Hippocampal formation (tissue), 2 donors: Measurements from ENCODE around the gene KCNMA1.
"Not testable (repeated sequence)": the region's sequence is repeated elsewhere in the genome, so short reads cannot be mapped to it uniquely, and the experiment has no call there.

Experiments
- DNase-seq, 2 donors: peaks; one replicate each; lab custom pipeline; 2025; lab: John Stamatoyannopoulos, UW

The KCNMA1 gene

DNA sequence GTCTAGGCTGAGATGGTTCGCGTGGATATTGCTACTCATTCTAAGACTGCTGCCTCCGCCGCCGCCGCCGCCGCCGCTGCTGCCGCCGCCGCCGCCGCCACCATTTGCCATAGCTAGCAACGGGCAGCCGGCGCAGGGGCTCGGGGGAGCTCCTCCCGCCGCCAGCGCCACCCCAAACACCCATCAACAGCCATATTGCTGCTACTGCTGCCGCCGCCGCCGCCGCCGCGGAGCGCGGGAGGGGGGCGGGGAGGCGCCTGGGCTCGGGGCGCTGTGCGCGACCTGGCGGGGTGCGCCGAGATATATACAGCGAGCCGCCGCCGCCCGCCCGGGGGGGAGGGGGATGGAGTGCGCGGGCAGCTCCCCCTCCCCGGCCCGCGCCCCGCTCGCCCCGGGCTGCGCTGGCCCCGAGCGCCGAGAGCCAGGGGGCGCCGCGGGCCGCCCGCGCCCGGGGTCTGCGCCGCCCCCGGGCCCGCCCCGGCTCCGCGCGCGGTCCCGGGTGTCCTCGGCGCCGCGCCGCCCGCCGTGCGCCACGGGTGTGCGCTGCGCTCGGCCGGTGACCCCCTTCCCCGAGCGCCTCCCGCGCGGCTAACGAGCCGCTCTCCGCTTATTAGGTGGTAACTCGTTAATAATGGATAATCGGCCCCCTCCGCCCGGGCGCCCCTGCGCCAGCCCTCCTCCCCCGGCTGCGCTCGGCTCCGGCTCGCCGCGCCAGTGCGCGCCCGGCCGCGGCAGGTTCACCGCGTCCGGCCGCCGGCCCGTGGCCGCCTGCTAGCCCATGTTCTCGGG is at the start of gene KCNMA1:
Gene KCNMA1, minus strand, starts transcription at position 277 of the 789 bp plus-strand sequence.
- DNase-seq, result peak; percentile 32 to 48

DNA sequence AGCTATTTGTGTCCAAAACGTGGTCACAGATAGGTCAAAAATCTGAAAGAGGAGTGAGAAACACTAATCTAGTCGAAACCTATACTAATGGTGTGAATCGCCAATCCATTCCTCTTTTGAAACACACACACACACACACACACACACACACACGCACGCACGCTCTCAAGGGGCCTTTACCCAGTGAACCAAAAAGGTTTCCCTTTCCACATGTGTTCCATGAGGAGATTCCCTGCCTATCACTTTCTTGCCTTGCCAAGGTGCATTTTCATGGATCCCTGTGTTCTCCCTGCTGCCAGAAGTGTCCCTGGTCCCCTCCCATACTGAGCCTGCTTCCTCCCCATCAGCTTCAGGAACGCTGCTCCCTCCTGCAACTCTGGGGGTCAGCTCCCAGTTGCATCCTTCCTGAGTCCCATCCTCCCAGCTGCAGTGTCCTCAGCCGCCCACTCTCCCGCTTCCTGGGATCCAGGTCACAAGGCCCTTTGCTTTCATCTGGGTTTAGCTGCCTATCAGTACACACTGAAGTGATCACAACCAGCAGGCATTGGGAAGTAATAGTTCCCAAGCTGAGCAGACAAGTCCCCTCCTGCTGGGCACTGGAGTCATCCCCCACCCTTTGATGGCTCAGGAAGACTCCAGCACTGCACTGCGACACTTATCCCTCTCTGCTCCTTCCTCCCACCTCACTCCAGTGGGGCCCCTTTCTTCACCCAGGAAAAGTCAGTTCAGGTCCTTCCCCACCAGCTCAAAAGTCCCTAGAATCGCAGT is 49.2 kb upstream of the KCNMA1 start:
- DNase-seq, result no peak

DNA sequence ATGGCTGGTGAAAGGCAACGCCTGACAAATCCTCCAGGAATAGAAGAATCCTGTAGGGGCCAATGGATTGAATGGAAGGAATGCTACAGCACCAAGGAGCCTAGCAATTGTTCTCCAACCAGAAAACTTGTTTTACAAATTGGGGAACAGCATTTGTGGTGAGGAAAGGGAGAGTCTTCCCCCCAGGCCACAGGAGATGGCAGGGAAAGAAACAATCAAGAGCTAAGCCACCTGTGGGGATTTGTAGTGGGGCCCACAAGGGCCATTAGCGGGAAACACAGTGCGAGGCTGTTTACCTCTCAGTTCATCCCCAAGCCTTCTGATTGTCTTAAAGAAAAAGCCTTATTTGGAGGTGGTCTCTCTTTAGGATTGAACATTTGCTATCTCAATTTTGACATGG is 48.5 kb upstream of the KCNMA1 start:
- no peak for DNase-seq

- no peak for DNase-seq
Measured at GRCh38 chr10:77685432-77685831, 47.8 kb upstream of the KCNMA1 start.

DNA sequence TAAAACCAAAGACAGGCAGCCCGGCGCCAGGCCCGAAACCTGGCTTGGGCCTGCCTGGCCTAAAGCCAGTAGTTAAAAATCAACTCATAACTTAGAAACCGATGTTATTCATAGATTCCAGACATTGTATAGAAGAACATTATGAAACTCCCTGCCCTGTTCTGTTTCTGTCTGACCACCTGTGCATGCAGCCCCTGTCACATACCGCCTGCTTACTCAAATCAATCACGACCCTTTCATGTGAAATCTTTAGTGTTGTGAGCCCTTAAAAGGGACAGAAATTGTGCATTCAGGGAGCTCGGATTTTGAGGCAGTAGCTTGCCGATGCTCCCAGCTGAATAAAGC is 45.5 kb upstream of the KCNMA1 start:
- DNase-seq, result not testable (repeated sequence)

GRCh38 chr10:77682393-77683087 is 44.9 kb upstream of the KCNMA1 start:
- DNase-seq, result no peak

DNA sequence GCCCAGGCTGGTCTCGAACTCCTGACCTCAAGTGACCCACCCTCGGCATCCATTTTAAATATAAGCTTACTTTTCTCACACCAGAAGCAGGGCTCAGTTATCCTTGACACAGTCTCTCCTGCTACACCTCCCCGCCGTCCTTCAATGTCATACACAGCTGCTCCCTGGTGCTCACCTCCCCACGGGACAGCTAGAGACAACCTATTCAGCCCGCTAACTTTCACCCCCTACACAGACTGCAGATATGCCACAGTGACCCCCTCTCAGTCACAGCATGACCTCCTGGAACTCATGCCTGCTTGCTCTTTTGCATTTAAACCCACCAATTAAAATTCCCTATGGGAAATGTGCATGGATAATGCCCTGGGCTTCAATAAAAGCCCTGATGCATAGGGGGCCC is 44.2 kb upstream of the KCNMA1 start:
- no peak for DNase-seq

DNA sequence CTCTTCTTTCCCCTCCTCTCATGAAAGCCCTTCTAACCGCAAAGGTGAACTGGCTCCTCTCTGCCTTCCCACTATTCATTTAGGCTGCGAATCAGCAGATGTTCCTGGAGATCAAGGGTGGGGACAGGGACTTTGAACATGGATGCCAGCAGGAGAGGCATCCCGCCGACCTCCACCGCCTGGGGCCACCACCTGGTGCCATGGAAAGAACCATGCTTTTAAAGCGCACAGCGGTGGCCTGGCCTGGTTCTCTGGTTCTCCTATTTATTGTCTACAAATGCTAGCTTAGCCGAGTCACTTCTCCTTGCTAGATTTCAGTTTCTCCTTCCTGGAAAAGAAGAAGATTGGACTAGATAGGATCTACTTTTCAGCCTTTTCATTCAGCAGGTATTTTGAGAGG is 43.2 kb upstream of the KCNMA1 start:
- DNase-seq, result no peak

- DNase-seq, result no peak
Measured at GRCh38 chr10:77680065-77680464, 42.5 kb upstream of the KCNMA1 start.

DNA sequence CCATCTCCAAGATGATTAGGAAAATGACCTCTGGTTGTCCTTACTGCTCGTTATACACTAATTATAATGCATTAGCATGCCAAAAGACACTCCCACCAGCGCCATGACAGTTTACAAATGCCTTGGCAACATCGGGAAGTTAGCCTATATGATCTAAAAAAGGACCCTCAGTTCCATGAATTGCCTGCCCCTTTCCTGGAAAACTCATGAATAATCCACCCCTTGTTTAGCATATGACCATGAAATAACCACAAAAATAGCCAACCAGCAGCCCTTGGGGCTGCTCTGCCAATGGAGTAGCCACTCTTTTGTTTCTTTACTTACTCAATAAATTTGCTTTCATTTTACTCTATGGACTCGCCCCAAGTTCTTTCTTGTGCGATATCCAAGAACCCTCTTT is 41.6 kb upstream of the KCNMA1 start:
- DNase-seq, result no peak

DNA sequence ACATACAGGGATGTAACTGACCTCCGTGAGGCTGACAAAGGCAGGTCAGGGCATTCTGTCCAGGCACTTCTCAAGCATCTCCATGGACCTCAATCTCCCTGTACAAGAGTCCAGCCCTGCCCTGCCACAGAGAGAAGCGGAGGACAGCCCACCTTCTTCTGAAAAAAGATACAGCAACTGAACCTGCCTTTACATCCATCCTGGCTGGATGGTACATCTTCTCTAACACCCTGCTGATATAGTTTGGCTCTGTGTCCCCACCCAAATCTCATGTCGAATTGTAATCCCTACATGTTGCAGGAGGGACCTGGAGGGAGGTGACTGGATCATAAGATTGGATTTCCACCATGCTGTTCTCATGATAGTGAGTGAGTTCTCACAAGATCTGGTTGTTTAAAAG is 40.5 kb upstream of the KCNMA1 start:
- no peak for DNase-seq

- DNase-seq, result no peak
Measured at GRCh38 chr10:77675347-77675746, 37.7 kb upstream of the KCNMA1 start.

DNA sequence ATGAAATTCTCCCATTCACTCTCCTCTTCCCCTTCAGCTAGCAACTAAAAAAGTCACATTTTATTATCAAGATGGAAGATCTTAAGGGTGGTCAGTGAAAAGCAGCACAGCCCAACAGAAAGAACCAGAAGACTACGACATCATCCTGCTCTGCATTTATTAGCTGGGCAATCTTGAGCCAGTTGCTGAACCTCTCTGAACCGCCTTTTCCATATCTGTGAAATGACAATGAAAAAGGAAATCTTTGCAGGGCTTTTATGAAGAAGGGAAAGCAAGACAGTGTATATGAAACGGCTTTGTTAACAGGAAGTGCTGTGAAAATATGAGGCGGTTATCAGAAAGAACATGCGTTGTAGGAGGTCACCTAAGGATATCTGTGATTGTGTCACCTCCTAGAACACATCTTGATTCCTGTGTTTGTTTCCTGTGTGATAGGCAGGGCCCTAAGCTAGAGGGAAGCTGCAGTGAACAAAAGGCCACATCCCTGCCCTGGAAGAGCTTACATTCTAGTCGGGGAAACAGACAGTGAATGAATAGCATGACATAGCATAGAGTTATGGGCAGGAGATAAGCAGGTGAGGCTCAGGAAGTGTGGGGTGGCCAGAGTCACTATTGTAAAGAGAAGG is 36.0 kb upstream of the KCNMA1 start:
- no peak for DNase-seq

DNA sequence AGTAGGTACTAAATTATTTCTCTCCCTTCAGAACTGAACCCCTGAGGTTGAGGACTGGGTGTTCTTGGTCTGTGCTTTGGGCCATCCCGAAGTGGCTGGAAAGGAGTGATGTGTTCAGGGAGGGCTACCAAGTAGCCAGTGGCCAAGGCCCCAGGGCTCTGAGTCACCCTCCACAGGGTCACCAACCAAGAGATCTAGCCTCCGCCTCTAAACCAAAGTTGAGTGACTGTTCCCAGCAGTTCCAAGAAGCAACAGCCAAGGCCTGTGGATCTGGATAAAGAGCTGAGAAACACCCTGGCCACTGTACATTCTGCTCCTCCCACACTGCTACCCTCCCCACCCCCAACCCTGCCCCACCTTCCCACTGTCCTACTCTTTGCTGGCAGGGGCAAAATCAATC is 35.5 kb upstream of the KCNMA1 start:
- DNase-seq, result no peak

- no peak for DNase-seq
Measured at GRCh38 chr10:77671594-77672252, 34.1 kb upstream of the KCNMA1 start.

DNA sequence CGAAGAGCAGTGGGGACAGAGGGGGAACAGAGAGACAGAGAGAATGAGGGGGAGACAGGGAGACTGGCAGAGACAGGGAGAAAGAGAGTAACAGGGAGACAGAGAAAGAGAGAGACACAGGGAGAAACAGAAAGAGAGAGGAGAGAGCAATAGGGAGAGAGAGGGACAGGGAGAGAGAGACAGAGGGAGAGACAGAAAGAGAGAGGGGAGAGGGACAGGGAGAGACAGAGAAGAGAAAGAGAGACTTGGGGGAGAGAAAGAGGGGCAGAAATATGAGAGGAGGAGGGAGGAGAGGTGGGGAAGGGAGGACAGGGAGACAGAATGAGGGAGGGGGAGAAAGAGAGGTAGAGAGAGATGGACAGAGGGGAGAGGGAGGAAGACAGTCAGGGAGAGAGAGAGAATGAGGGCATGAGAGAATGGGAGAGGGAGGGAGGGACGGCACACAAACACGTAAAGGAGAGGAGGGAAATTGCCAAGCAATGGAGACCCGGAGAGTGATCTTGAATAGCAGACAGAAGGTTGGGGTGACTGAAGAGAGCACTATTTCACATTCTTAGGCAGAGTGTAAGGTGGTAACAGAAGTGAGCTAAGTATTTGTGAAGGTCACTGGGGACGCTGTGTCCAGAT is 33.3 kb upstream of the KCNMA1 start:
- DNase-seq, result no peak

DNA sequence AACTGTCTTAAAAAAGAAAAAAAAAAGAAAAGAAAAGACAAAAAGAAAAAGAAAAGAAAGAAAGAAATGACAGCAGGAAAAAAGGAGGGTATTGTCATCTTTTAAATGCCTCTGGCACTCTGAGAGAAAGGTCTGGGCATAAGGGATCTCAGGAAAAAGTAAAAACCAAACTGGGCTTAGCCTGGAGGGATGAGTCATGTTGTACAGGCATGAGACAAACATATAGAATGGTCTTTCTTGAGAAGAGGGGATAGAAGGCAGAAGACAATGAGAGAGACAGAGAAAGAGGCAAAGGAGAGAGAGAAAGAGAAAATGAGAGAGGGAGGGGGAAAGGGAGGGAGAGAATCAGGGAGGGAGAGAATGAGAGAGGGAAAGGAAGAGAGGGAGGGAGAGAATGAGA is 32.3 kb upstream of the KCNMA1 start:
- no peak for DNase-seq

GRCh38 chr10:77667426-77668324 is 30.1 kb upstream of the KCNMA1 start:
- DNase-seq, result no peak

- no peak for DNase-seq
Measured at GRCh38 chr10:77666821-77667220, 29.2 kb upstream of the KCNMA1 start.

GRCh38 chr10:77664696-77665095 is 27.1 kb upstream of the KCNMA1 start:
- DNase-seq, result no peak
